Measurements from ENCODE around the gene AGAP3.

GRCh38 chr7:151059367-151060112, 26.7 kb upstream of the AGAP3 start, which contains the start of gene SLC4A2:
- TF ChIP-seq POLR2A (IDR thresholded peaks at IDR 0.05) (peak; percentile 37), CTCF (IDR thresholded peaks at IDR 0.05) (peak in 2 of 3 donors; percentile 26 to 37)

Measured in ovary (tissue), 3 donors.